IMR-90 (cell line): ENCODE data around the gene MAP2. TPM values are rescaled to one million over a fixed set of nuclear protein-coding genes. Genes with fewer than 3 reads are reported as not detected.

Source experiments
- ATAC-seq: fragments of 200-7000 bp; cut with Tn5 transposase; 2 replicates; pipeline ENCODE4 v1.9.1; 2020; ENCODE audit warnings: low read depth, mild to moderate bottlenecking, moderate library complexity
- BruUV-seq: library from RNA; stranded (reverse); fragments of 400-500 nt; replicated peaks from 2 replicates; lab custom pipeline; 2021; lab: Mats Ljungman, UMichigan
- CTCF ChIA-PET: fragments of 300-600 bp; formaldehyde crosslinking; extraction: SDS; loops from one replicate; lab custom pipeline; 2021; ENCODE audit warnings: antibody characterized with exemption; lab: Yijun Ruan, JAX
- POLR2A ChIA-PET: fragments of 300-600 bp; sonication (Branson Sonifier 250); formaldehyde crosslinking; loops from one replicate; lab custom pipeline; 2022; ENCODE audit warnings: antibody characterized with exemption; ENCODE audit not compliant: unreplicated experiment; lab: Charles Lee
- DNase-seq: peaks from one replicate; pipeline ENCODE4 v3.0.0; 2013
- H2AFZ ChIP-seq: replicated peaks from 2 replicates; pipeline ENCODE3; 2013; ENCODE audit warnings: low read length, mild to moderate bottlenecking; ENCODE audit not compliant: poor library complexity
- H2AK5ac ChIP-seq: 2 replicates; pipeline ENCODE4 v1.6.1; 2013; ENCODE audit warnings: low read depth, low read length, inconsistent platforms
- H2AK9ac ChIP-seq: replicated peaks from 2 replicates; pipeline ENCODE3; 2013; ENCODE audit warnings: mild to moderate bottlenecking, low read depth, low read length, moderate library complexity; ENCODE audit not compliant: poor library complexity
- H2BK120ac ChIP-seq: 2 replicates; pipeline ENCODE4 v1.6.1; 2013; ENCODE audit warnings: low read depth, low read length, inconsistent platforms
- H2BK15ac ChIP-seq: 3 replicates; pipeline ENCODE4 v1.6.1; 2013; ENCODE audit warnings: low read depth, low read length, inconsistent platforms
- H2BK20ac ChIP-seq: 2 replicates; pipeline ENCODE4 v1.6.1; 2013; ENCODE audit warnings: low read depth, mild to moderate bottlenecking, inconsistent platforms, low read length, moderate library complexity
- H2BK5ac ChIP-seq: 2 replicates; pipeline ENCODE4 v1.6.1; 2013; ENCODE audit warnings: mild to moderate bottlenecking, low read depth, low read length, inconsistent platforms; ENCODE audit not compliant: poor library complexity, severe bottlenecking
- H3K14ac ChIP-seq: replicated peaks from 2 replicates; pipeline ENCODE4 v1.6.1; 2013; ENCODE audit warnings: low read depth, low read length, inconsistent platforms
- H3K18ac ChIP-seq: 2 replicates; pipeline ENCODE4 v1.6.1; 2013; ENCODE audit warnings: low read depth, low read length, control low read depth
- H3K23ac ChIP-seq: 2 replicates; pipeline ENCODE4 v1.6.1; 2013; ENCODE audit warnings: low read depth, low read length, inconsistent platforms
- H3K27ac ChIP-seq: 2 replicates; pipeline ENCODE4 v1.5.1; 2013; ENCODE audit warnings: mild to moderate bottlenecking, control low read depth, low read length; ENCODE audit not compliant: insufficient read depth
- H3K27me3 ChIP-seq: 2 replicates; pipeline ENCODE4 v1.6.1; 2013; ENCODE audit warnings: low read length; ENCODE audit not compliant: control insufficient read depth, insufficient read depth
- H3K36me3 ChIP-seq: 2 replicates; pipeline ENCODE4 v1.6.1; 2013; ENCODE audit warnings: low read length, mixed read lengths; ENCODE audit not compliant: control insufficient read depth, insufficient read depth
- H3K4ac ChIP-seq: 2 replicates; pipeline ENCODE4 v1.6.1; 2013; ENCODE audit warnings: low read depth, low read length, inconsistent platforms
- H3K4me1 ChIP-seq: 2 replicates; pipeline ENCODE4 v1.6.1; 2013; ENCODE audit warnings: low read length, mixed read lengths; ENCODE audit not compliant: control insufficient read depth, insufficient read depth
- H3K4me2 ChIP-seq: 2 replicates; pipeline ENCODE4 v1.6.1; 2013; ENCODE audit warnings: low read depth, mild to moderate bottlenecking, control low read depth, low read length, moderate library complexity
- H3K4me3 ChIP-seq: 2 replicates; pipeline ENCODE4 v1.5.1; 2013; ENCODE audit warnings: low read depth, mild to moderate bottlenecking, control low read depth, low read length, moderate library complexity; ENCODE audit not compliant: insufficient read depth
- H3K56ac ChIP-seq: 2 replicates; pipeline ENCODE4 v1.6.1; 2013; ENCODE audit warnings: low read length, inconsistent platforms; ENCODE audit not compliant: insufficient read depth; ENCODE audit errors: extremely low read depth
- H3K79me1 ChIP-seq, 2 experiments: 2 replicates each; pipeline ENCODE4 v1.6.1; 2013; ENCODE audit warnings: low read length in 2 of 2, inconsistent platforms in 1 of 2, low read depth in 1 of 2
- H3K9ac ChIP-seq: 2 replicates; pipeline ENCODE4 v1.6.1; 2013; ENCODE audit warnings: low read depth, low read length, control low read depth
- H3K9me1 ChIP-seq: 2 replicates; pipeline ENCODE4 v1.6.1; 2013; ENCODE audit warnings: low read length, inconsistent platforms; ENCODE audit not compliant: insufficient read depth
- H3K9me3 ChIP-seq: 2 replicates; pipeline ENCODE4 v1.6.1; 2013; ENCODE audit warnings: low read length; ENCODE audit not compliant: control insufficient read depth, insufficient read depth
- H4K20me1 ChIP-seq: 2 replicates; pipeline ENCODE4 v1.6.1; 2013; ENCODE audit warnings: low read length, inconsistent platforms; ENCODE audit not compliant: insufficient read depth
- H4K5ac ChIP-seq: 2 replicates; pipeline ENCODE4 v1.6.1; 2013; ENCODE audit warnings: mild to moderate bottlenecking, low read depth, low read length, control low read depth
- H4K8ac ChIP-seq, 2 experiments: 2 replicates each; pipeline ENCODE4 v1.6.1; 2013; ENCODE audit warnings: low read depth in 2 of 2, low read length in 2 of 2, control low read depth in 1 of 2, inconsistent platforms in 1 of 2
- H4K91ac ChIP-seq: 2 replicates; pipeline ENCODE4 v1.6.1; 2013; ENCODE audit warnings: low read depth, low read length, inconsistent platforms; ENCODE audit not compliant: insufficient read depth
- BHLHE40 ChIP-seq: fragments of 150-350 bp; IDR thresholded peaks from 2 replicates; pipeline ENCODE4 v1.6.1; 2016; ENCODE audit warnings: mild to moderate bottlenecking, low read depth, low read length
- CEBPB ChIP-seq: IDR thresholded peaks from 2 replicates; pipeline ENCODE4 v1.6.1; 2012; ENCODE audit warnings: low read depth, low read length, improper control_type of control experiment
- ELK1 ChIP-seq: fragments of 150-350 bp; IDR thresholded peaks from 2 replicates; pipeline ENCODE4 v1.6.1; 2016; ENCODE audit warnings: low read depth, mild to moderate bottlenecking, low read length, moderate library complexity, borderline replicate concordance
- FOS ChIP-seq: fragments of 150-350 bp; IDR thresholded peaks from 2 replicates; pipeline ENCODE4 v1.6.1; 2016; ENCODE audit warnings: low read depth, low read length
- MXI1 ChIP-seq: IDR thresholded peaks from 2 replicates; pipeline ENCODE4 v1.6.1; 2012; ENCODE audit warnings: low read depth, mild to moderate bottlenecking, low read length, moderate library complexity, borderline replicate concordance
- NFE2L2 ChIP-seq: fragments of 150-350 bp; IDR thresholded peaks from 2 replicates; pipeline ENCODE4 v1.6.1; 2016; ENCODE audit warnings: low read depth, mild to moderate bottlenecking, low read length
- RAD21 ChIP-seq: IDR thresholded peaks from 2 replicates; pipeline ENCODE4 v1.6.1; 2012; ENCODE audit warnings: low read length, improper control_type of control experiment
- RFX5 ChIP-seq: IDR thresholded peaks from 2 replicates; pipeline ENCODE4 v1.8.0; 2012; ENCODE audit warnings: low read depth, mild to moderate bottlenecking, low read length, moderate library complexity
- WGBS, 2 experiments: methylation state at CpG; one replicate each; pipeline versions ENCODE4 v1.1.5 to v1.1.7; 2013; ENCODE audit warnings: missing lambda C conversion rate in 2 of 2; ENCODE audit not compliant: insufficient read length in 1 of 2; ENCODE audit errors: extremely low coverage in 2 of 2; 5-methylcytosine and 5-hydroxymethylcytosine counted together
- dilution Hi-C: fragments of 300-500 bp; cut with HindIII; formaldehyde crosslinking; loops from one replicate; pipeline ENCODE4 v1.14.3; 2018; ENCODE audit warnings: low sequenced_read_pairs; ENCODE audit not compliant: unreplicated experiment
- in situ Hi-C: fragments of 300-500 bp; cut with MboI; formaldehyde crosslinking; loops from 3 replicates; pipeline ENCODE4 v1.14.3; 2019; ENCODE audit warnings: low sequenced_read_pairs, inconsistent platforms, mixed read lengths
- intact Hi-C: fragments of 100-400 bp; cut with micrococcal nuclease; formaldehyde crosslinking; loops from 2 replicates; pipeline ENCODE4 v1.10.0; 2022
- polyA plus RNA-seq, 3 experiments: library from polyadenylated mRNA; depleted of rRNA; stranded (reverse); fragments of >200 nt; gene quantifications; 2 replicates each; pipeline ENCODE4 v1.2.3, GENCODE V29; 2012; ENCODE audit warnings: low replicate concordance in 1 of 3
- total RNA-seq: library from RNA; depleted of rRNA; stranded (reverse); fragments of >200 nt; gene quantifications from 2 replicates; pipeline ENCODE4 v1.2.3, GENCODE V29; 2012

MAP2 gene
- total and polyA plus RNA-seq, 2 of the 4 experiments (the other 2 are of a cell fraction) = 0.29 to 0.36 TPM

GRCh38 chr2:209637293-209637692 lies 213.4 kb downstream of the MAP2 start:
- BruUV-seq = no TSS peak
- TF ChIP-seq CEBPB (no peak), FOS (no peak), RAD21 (no peak), BHLHE40 (no peak), NFE2L2 (no peak), MXI1 (no peak), ELK1 (no peak), RFX5 (no peak)
- no peak overlapping the region for H4K8ac ChIP-seq
- dilution Hi-C loops = no loop called here
- ChIA-PET POLR2A (interaction anchor here (0.8 kb wide), 1 partner anchor 15 kb away, joined by 8 read pairs; no protein-coding TSS in a partner anchor), CTCF (no interaction called here)
- no peak overlapping the region for H3K23ac ChIP-seq
- H3K9ac ChIP-seq = no peak overlapping the region
- H3K9me1 ChIP-seq = no peaks in the 10 kb centered on the region
- H2BK5ac ChIP-seq = no peak overlapping the region
- no peak overlapping the region for H4K5ac ChIP-seq
- ATAC-seq (no peak), DNase-seq (no peak)
- H3K36me3 ChIP-seq = no peaks in the 10 kb centered on the region
- no peak overlapping the region for H2BK120ac ChIP-seq
- no peak overlapping the region for H3K18ac ChIP-seq
- H2BK20ac ChIP-seq = no peak overlapping the region
- WGBS, 2 experiments = no CpG with 5 or more reads among the region's 3 CpGs
- no peak overlapping the region for H3K56ac ChIP-seq
- H3K27me3 ChIP-seq = no peaks in the 10 kb centered on the region
- H2BK15ac ChIP-seq = no peak overlapping the region
- intact Hi-C loops = no loop called here
- no peak overlapping the region for H2AK5ac ChIP-seq
- no peak overlapping the region for H3K4me2 ChIP-seq
- H4K20me1 ChIP-seq = no peaks in the 10 kb centered on the region
- no peaks in the 10 kb centered on the region for H3K79me1 ChIP-seq
- no peak overlapping the region for H4K91ac ChIP-seq
- H3K14ac ChIP-seq = no peak overlapping the region
- no peaks in the 10 kb centered on the region for H3K4me1 ChIP-seq
- H3K9me3 ChIP-seq = no peaks in the 10 kb centered on the region
- H2AK9ac ChIP-seq = no peak overlapping the region
- no peak overlapping the region for H3K27ac ChIP-seq
- H2AFZ ChIP-seq = no peak overlapping the region
- in situ Hi-C loops = no loop called here
- H3K4me3 ChIP-seq = no peak overlapping the region
- H3K4ac ChIP-seq = no peak overlapping the region
